GM12872 (cell line): ENCODE results near the gene EFHD2.
A peak's percentile ranks its signal among the peaks of the same experiment; 100 is the strongest.

Experiments used
- TF ChIP-seq, protein P1 (sequence below): IDR thresholded peaks from 3 replicates; pipeline ENCODE4 v1.5.1; 2011; ENCODE audit warnings: low read depth, mild to moderate bottlenecking, low read length, moderate library complexity; ENCODE audit not compliant: insufficient read depth

EFHD2 gene

DNA sequence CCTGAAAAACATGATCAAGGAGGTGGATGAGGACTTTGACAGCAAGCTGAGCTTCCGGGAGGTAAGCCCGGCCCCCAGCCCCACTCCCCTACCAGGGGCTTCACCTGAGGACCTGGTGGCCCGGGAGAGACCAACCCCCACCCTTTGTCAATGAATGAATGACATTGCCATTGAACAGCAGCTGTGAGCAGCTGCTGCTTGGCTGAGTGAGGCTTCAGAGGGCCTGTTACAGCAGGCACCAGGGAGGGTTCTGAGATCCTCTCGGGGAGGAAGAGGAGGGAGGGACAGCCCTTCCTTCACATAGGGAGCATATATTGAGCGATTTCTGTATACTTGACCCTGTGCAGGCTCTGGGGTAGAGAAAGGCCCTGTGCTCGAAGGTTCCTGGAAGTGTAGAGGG is 16.3 kb downstream of the EFHD2 start:
- TF ChIP-seq, protein P1, sequence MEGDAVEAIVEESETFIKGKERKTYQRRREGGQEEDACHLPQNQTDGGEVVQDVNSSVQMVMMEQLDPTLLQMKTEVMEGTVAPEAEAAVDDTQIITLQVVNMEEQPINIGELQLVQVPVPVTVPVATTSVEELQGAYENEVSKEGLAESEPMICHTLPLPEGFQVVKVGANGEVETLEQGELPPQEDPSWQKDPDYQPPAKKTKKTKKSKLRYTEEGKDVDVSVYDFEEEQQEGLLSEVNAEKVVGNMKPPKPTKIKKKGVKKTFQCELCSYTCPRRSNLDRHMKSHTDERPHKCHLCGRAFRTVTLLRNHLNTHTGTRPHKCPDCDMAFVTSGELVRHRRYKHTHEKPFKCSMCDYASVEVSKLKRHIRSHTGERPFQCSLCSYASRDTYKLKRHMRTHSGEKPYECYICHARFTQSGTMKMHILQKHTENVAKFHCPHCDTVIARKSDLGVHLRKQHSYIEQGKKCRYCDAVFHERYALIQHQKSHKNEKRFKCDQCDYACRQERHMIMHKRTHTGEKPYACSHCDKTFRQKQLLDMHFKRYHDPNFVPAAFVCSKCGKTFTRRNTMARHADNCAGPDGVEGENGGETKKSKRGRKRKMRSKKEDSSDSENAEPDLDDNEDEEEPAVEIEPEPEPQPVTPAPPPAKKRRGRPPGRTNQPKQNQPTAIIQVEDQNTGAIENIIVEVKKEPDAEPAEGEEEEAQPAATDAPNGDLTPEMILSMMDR: no peak

DNA sequence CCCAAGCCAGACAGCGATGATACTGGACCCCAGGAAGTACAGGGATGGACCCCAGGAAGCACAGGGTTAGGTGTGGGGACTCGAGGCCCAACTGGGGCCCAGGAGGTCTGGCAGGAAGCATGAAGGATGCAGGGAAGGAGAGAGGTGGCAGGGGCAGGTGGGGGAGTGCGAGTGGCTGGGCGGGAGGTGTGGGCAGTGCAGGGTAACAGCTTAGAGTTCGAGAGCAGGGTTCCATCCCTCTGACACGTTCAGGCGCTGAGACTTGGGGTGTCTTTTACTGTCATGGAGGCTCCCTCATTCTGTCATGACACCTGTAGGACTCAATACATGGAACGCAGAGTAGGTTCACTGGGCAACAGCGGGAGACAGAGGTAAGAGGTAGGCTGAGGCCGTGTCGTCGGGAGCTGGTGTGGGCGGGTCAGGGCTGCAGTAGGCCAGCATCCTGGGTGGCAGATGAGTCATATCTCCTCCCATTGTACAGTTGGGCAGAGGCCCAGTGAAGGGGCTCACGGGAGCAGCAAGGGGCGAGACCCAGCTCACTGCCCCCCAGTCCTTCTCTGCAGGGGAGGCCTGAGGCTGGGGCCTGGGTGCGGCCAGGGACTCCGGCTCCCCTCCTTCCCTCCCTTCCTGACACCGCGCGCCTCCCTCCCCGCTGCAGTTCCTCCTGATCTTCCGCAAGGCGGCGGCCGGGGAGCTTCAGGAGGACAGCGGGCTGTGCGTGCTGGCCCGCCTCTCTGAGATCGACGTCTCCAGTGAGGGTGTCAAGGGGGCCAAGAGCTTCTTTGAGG is 17.0 kb downstream of the EFHD2 start:
- TF ChIP-seq, protein P1: no peak

DNA sequence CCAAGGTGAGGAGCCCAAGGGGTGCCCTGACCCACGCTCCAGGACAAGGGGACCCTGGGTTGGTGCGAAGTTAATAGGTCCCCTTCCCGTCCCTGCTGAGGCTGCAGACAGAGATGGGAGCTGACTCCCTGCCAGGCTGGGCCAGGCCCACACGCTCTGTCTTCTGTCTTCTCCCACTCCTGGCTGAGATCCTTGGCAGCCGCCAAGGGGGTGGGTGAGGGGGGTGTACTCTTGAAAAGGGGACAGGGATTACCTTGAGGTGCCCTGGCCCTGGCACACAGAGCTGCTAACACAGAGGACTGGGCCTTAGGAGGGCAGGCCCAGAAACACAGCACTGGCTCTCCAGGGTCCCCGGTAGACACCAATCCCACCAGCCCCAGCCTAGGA is 17.6 kb downstream of the EFHD2 start:
- TF ChIP-seq, protein P1: no peak

DNA sequence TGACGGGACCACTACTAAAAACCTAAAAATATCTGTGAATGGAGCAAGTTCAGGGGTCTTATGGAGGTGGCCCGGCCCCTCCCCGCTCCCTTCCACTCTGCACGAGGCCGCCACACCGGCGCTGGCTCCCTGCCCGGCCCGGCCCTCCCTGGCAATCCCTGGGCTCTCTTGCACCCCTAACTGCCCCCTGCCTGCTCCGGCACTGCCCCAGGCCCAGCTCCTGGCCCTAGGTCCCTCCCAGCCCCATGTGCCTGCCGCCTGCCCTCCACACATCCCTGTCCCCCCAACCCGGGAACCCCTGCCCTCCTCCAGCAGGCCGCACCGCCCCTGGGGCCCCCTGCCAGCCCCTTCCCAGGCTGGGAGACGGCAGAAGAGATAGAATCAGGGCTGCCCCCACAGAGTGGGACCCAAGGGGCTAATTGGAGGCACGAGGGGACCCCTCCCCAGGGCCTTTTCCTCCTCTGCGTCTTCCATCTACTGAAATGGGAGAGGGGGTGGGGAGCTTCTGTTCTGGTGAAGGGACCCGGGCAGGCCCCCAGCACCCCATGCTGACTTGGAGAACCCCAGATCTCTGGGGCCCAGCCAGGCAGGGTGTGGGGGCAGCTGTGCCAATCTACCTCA is 19.2 kb downstream of the EFHD2 start:
- TF ChIP-seq, protein P1: no peak

DNA sequence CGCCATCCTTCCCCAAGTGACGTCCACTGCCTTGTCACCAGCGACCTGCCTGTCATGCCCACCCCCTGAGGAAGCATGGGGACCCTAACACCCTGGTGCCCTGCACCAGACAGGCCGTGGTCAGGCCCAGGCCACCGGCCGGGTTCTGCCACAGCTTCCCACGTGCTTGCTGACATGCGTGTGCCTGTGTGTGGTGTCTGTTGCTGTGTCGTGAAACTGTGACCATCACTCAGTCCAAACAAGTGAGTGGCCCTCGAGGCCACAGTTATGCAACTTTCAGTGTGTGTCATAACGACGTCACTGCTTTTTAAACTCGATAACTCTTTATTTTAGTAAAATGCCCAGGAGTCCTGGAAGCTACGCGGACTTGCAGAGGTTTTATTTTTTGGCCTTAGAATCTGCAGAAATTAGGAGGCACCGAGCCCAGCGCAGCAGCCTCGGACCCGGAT is 20.0 kb downstream of the EFHD2 start:
- TF ChIP-seq, protein P1: no peak

DNA sequence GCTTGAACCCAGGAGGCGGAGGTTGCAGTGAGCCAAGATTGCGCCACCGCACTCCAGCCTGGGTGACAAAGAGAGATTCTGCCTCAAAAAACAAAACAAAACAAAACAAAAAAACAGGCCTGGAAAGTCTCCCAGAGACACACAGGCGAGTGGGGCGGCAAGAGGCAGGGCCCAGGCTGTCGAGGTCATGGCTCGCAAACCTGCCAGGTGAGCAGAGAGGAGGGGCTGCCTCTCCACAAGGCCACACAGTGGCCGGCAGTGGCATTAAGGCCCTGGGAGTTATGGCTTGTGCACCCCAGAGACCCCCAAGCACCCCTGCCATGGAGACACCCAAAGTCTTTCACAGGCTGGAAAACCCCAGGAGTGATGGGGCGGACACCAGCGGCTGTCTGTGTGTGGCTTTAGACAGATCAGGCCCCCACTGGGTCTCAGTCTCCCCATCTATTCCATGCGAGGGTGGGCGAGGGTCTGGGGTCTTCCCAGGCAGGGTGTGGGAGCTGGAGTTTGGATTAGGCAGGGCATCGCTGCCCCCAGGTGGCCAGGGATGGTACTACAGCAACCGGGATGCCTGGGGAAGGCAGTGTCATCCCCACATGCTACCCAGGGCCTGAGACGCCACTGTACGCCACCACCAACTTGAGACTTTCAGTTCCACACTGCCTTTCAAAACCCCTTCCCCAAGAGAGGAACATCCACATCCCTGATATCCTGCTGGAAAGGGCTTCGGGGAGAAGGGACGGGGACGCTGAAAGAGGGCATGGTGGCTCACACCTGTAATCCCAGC is 21.3 kb downstream of the EFHD2 start:
- TF ChIP-seq, protein P1: peak; percentile 99

DNA sequence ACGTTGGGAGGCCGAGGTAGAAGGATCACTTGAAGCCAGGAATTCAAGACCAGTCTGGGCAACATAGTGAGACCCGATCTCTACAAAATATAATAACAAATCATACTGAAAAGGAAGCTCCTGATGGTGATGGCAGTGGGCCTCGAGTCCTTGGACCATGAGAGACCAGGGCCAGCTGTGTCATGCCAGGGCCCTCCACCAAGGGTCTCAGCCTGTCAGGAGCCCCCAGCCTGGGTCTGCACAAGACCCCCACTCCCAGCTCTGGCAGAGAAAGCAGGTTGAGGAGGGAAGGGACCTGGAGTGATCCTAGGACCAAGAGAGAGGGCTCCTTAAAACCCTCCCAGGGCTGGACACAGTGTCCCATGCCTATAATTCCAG is 21.9 kb downstream of the EFHD2 start:
- TF ChIP-seq, protein P1: no peak
